HG03442 (cell line): ENCODE measurements around the gene MAP3K7.
"Not testable (repeated sequence)": the region's sequence is repeated elsewhere in the genome, so short reads cannot be mapped to it uniquely, and the experiment has no call there.

Experiments used
- ATAC-seq: cut with Tn5 transposase; IDR thresholded peaks from one replicate; pipeline ENCODE4 v1.9.1; 2021; ENCODE audit warnings: mild to moderate bottlenecking, moderate library complexity; ENCODE audit not compliant: unreplicated experiment

MAP3K7 gene

GRCh38 chr6:90578894-90579549 is 7.8 kb downstream of the MAP3K7 start:
- ATAC-seq, result no peak

DNA sequence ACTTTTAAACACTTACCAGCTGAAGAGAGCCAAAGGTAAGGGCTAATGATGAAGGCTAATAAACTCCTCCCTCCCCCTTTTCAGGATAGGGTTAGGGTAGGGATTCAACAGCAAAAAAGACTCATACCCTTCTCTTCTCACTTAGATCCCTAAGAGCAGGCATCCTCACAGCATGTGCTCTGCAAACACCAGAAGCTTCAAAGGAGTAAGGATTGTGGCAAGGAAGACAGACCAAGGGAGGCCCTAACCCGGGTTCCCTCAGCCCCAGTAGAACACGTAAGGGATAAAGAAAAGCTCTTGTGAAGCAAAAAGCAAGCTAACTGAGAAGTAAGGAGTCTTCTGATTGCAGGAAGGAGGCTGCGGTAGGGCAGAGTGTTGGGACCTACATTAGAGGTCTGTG is 11.6 kb downstream of the MAP3K7 start:
- ATAC-seq, result no peak

DNA sequence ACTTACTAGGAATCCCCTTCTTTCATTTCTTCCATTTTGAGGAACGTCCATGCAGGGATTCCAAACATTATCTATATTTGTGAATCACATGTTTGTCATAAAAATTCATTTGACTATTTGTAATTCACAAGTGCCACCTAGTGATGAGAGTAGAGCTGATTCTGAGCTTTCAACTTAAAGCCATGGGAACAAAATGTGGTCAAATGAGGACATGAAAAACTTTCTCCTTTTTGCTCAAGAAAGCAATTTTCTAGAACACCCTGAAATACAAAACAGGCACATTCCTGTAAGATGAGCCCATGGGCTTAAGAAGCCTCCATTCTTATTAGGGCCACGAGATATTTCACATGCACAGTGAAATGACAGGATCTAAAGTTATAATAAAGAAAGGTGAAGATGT is 12.3 kb downstream of the MAP3K7 start:
- no peak for ATAC-seq

GRCh38 chr6:90573624-90574023 is 13.2 kb downstream of the MAP3K7 start:
- no peak for ATAC-seq

- no peak for ATAC-seq
Measured at GRCh38 chr6:90572856-90573255, 14.0 kb downstream of the MAP3K7 start.

- no peak for ATAC-seq
Measured at GRCh38 chr6:90569223-90569622, 17.6 kb downstream of the MAP3K7 start.

- not testable (repeated sequence) for ATAC-seq
Measured at GRCh38 chr6:90567682-90568081, 19.2 kb downstream of the MAP3K7 start.

GRCh38 chr6:90562341-90562740 is 24.5 kb downstream of the MAP3K7 start:
- not testable (repeated sequence) for ATAC-seq

GRCh38 chr6:90559931-90560330 is 26.9 kb downstream of the MAP3K7 start:
- no peak for ATAC-seq

DNA sequence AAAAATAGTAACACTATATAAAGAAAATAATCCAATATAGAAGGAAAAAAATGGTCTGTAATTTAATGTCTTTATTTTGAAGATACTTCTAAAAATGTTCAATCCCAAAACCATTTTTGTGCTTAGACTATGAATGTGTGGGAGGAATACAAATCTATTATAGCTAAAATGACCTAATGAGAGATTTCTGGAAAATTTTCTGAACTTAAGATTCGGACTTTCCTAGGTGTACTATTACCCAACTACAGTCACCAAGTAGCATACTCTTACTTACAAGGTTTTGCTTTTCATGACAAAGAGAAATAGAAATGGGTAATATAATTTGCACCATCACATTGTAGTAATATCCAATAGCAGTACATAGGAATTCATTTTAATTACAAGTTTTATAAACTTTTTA is 29.9 kb downstream of the MAP3K7 start:
- ATAC-seq, result no peak

GRCh38 chr6:90547991-90548390 is 38.9 kb downstream of the MAP3K7 start:
- ATAC-seq, result no peak

GRCh38 chr6:90547079-90547478 is 39.8 kb downstream of the MAP3K7 start:
- no peak for ATAC-seq

- no peak for ATAC-seq
Measured at GRCh38 chr6:90545448-90545847, 41.4 kb downstream of the MAP3K7 start.

DNA sequence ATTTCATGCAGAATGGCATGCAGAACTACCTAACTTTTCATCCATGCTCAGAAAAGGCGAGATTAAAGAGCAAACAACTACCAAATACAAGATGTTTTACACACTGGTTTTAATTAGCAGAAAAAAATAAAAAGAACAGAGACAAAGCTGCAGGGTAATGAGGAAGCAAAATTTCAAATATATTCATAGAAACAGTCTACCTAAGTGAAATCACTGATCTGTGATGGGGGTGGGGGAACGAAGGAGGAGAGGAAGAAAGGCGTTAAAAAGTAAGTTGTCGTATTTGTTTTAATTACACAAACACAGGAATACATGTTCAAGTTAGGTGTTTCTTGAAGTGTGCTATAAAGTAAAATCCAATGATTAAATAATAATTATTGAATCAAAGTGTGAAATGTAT is 42.1 kb downstream of the MAP3K7 start:
- ATAC-seq, result no peak

DNA sequence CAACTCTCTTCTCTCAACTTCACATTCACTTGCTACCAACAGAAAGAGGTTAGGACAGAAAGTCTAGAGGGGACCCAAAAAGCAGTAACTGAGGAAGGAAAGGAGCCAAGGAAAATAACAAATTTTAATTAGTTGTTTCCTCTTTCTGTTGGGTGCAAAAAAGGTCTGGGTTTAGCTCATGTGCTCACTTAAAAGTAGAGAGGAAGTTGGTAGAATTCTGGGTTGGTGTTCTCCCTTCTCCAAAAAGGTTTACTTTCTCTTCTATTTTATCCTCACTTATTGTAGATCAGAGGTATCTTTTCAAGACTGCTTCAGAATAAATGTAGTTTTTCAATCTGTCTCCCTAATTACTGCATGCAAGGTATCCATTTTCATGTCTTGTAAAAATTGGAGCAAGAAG is 42.8 kb downstream of the MAP3K7 start:
- no peak for ATAC-seq

DNA sequence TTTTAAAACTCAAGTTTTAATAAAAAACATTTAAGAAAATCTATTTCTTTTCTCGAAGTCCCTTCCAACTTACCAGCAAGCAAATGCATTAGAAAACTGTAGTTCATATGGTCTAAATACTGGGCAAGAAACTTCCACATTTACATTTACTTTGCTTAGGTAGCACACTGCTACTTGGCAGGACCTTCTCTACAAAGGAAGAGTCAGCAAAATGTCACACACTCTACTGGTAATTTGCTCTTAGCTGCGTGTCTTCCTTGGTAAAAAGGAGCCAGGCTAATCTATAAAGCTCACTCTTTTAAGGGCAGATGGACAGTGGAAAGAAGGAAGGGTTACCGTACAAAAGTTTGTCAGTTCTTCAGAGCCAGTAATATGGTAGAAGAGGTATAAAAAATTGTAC is 45.7 kb downstream of the MAP3K7 start:
- ATAC-seq, result no peak

GRCh38 chr6:90538278-90539046 is 48.4 kb downstream of the MAP3K7 start:
- no peak for ATAC-seq

DNA sequence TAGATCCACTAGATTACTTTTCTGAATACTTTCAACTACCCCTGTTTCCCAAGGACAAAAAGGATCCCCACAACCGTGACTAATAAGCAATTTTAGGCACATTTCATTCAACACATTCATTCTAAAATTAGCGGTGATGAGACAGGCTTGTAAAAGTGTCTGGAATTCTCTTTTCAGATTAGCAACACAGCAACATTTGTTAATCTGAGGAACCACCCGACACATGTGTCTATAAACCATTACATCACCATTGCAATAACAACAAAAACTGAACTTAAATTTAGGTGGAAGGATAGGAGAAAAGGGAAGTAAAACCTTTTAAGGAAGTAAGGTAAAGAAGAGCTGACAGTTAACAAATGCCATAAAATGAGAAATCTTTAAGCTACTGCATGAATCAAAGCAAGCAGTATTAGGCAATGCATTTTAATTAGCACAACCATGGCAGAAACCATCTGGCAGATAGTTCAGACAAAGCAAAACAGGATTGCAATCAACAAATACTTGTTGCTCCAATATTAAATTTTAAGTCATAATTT is 49.1 kb downstream of the MAP3K7 start:
- no peak for ATAC-seq

DNA sequence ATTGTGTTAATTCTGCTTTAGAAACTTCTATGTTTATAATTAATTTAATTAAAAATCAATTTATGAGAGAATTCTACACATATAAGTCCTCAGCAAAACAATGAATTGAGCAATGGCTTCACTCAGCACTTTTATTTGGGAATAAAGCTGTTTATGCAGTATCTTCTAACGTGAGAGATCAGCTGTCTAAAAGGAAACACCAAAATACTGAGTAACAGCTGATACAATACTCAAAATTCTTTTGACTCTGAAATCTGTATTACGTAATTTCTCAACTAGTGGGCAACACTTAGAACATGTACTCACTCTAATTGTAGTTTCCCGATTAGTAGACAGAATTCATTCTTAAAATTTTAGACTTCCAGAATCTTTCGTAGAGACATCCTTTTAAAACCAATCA is 49.8 kb downstream of the MAP3K7 start:
- ATAC-seq, result no peak

DNA sequence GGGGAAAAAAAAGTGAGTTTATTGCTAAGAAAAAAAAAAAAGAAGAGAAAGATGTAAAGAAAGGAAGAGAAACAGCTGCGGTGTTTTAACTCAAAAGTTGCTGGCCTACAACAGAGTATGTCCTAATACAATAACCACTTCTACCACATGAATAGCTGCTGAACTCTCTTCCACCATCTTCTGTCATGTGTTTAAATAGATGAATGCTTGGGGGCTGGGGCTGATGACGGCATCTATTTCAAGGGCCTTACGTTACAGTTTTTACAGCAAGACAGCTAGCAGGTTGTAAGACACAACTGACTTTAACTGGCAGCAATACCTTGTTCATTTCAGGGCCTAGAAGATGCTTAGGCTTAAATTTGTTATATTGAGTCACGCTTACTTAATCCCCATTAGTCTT is 50.4 kb downstream of the MAP3K7 start:
- no peak for ATAC-seq

GRCh38 chr6:90534337-90535025 is 52.4 kb downstream of the MAP3K7 start:
- ATAC-seq, result no peak
